Right atrium auricular region (tissue), 2 donors: ENCODE results near the gene CDADC1. TPM values are rescaled to one million over a fixed set of nuclear protein-coding genes. Genes with fewer than 3 reads are reported as not detected.

ENCODE experiments used
- DNase-seq: peaks from one replicate; pipeline ENCODE4 v3.0.0-alpha.2; 2019; ENCODE audit warnings: low spot score
- H3K27ac ChIP-seq, 2 donors: fragments of 200-600 bp; sonication (generic); 1 replicate in 1 of 2; 2 replicates in 1 of 2; pipeline ENCODE4 v1.5.1; 2016 to 2019
- H3K27me3 ChIP-seq, 2 donors: fragments of 200-600 bp; sonication (generic); one replicate each; pipeline versions ENCODE4 v1.5.1 to v1.6.0; 2017 to 2019
- H3K36me3 ChIP-seq: fragments of 200-600 bp; sonication (generic); one replicate; pipeline ENCODE4 v1.5.1; 2016
- H3K4me1 ChIP-seq, 2 donors: fragments of 200-600 bp; sonication (generic); one replicate each; pipeline versions ENCODE4 v1.5.1 to v1.6.0; 2017 to 2019
- H3K4me3 ChIP-seq, 2 donors: fragments of 200-600 bp; sonication (generic); 1 replicate in 1 of 2; 2 replicates in 1 of 2; pipeline ENCODE4 v1.5.1; 2017 to 2019; ENCODE audit warnings: mild to moderate bottlenecking in 1 of 2, moderate library complexity in 1 of 2
- H3K9me3 ChIP-seq, 2 donors: fragments of 200-600 bp; sonication (generic); one replicate each; pipeline ENCODE4 v1.5.1; 2019
- total RNA-seq, 2 donors: library from RNA; depleted of rRNA; stranded (reverse); fragments of >200 nt; gene quantifications; one replicate each; pipeline ENCODE4 v1.1.0, GENCODE V29; 2016
- TF ChIP-seq, protein P1 (sequence below), 2 donors: fragments of 200-600 bp; sonication (generic); IDR thresholded peaks; one replicate each; pipeline ENCODE4 v1.5.1; 2019; ENCODE audit warnings: antibody characterized with exemption in 2 of 2

Gene CDADC1
- total RNA-seq, 2 donors from 2014 or later: 3.5 to 4.6 TPM

DNA sequence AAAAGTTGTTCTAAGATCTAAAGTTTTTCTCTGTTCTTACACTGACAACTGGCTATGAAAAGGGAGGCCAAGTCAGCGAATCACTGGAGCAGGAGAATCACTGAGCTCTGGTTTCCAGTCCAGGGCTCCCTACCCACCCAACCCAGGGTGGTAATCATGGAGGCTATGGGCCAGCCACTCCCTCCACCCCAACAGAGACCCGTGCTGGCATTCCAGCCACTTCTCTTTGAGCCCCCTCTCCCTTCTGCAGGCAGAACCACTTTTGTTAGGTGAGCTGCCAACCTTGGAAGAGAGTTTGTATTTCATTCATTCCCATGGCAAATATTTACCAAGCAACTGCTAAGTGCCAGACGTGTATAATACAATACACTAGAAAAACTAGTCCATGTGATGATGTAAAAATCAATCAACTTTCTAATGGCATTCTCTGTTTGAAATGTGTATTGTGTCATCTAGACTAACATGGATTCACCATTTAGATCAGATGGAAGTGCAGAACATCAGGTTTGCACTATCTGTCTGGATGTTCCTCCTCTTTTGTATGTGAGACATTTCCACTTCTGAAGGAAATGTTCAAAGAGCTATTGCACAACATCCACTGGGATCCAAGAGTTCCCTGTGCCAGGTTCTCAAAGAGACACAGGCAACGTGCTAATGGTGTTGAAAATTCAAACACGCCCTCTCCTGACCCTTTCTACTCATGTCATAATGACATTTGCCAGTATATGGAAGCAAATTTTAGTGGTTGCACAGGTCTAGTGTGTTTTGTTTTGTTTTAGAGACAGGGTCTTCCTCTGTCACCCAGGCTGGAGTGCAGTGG, 22.3 kb upstream of the CDADC1 start:
- H3K27me3 ChIP-seq: peaks cover 8 to 10% of the 10 kb centered on the region in 2 donors
- no peaks in the 10 kb centered on the region for H3K36me3 ChIP-seq
- TF ChIP-seq, protein P1, sequence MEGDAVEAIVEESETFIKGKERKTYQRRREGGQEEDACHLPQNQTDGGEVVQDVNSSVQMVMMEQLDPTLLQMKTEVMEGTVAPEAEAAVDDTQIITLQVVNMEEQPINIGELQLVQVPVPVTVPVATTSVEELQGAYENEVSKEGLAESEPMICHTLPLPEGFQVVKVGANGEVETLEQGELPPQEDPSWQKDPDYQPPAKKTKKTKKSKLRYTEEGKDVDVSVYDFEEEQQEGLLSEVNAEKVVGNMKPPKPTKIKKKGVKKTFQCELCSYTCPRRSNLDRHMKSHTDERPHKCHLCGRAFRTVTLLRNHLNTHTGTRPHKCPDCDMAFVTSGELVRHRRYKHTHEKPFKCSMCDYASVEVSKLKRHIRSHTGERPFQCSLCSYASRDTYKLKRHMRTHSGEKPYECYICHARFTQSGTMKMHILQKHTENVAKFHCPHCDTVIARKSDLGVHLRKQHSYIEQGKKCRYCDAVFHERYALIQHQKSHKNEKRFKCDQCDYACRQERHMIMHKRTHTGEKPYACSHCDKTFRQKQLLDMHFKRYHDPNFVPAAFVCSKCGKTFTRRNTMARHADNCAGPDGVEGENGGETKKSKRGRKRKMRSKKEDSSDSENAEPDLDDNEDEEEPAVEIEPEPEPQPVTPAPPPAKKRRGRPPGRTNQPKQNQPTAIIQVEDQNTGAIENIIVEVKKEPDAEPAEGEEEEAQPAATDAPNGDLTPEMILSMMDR (IDR thresholded peaks at IDR 0.05): peak in 1 of 2 donors; percentile 10
- H3K4me1 ChIP-seq: peaks cover 0 to 8% of the 10 kb centered on the region in 2 donors
- no peak overlapping the region for H3K4me3 ChIP-seq
- no peak for DNase-seq
- H3K9me3 ChIP-seq: no peaks in the 10 kb centered on the region
- H3K27ac ChIP-seq: no peak overlapping the region

GRCh38 chr13:49226613-49227012, 21.1 kb upstream of the CDADC1 start:
- no peaks in the 10 kb centered on the region for H3K27me3 ChIP-seq
- no peaks in the 10 kb centered on the region for H3K36me3 ChIP-seq
- H3K27ac ChIP-seq: no peak overlapping the region
- TF ChIP-seq, protein P1 (IDR thresholded peaks at IDR 0.05): no peak
- no peaks in the 10 kb centered on the region for H3K4me1 ChIP-seq
- no peak overlapping the region for H3K4me3 ChIP-seq
- no peaks in the 10 kb centered on the region for H3K9me3 ChIP-seq
- no peak for DNase-seq

GRCh38 chr13:49234741-49235140, 13.0 kb upstream of the CDADC1 start:
- Histone ChIP-seq H3K27ac (no peak overlapping the region), H3K27me3 (no peaks in the 10 kb centered on the region), H3K36me3 (no peaks in the 10 kb centered on the region), H3K4me3 (no peak overlapping the region), H3K9me3 (no peaks in the 10 kb centered on the region), H3K4me1 (no peaks in the 10 kb centered on the region)
- TF ChIP-seq, protein P1 (IDR thresholded peaks at IDR 0.05): no peak
- DNase-seq: no peak

- Histone ChIP-seq H3K27ac (no peak overlapping the region), H3K4me3 (no peak overlapping the region), H3K27me3 (no peaks in the 10 kb centered on the region), H3K36me3 (no peaks in the 10 kb centered on the region), H3K9me3 (no peaks in the 10 kb centered on the region), H3K4me1 (no peaks in the 10 kb centered on the region)
- no peak for DNase-seq
- TF ChIP-seq, protein P1 (IDR thresholded peaks at IDR 0.05): no peak
Observed at GRCh38 chr13:49235856-49236431, 11.8 kb upstream of the CDADC1 start.

DNA sequence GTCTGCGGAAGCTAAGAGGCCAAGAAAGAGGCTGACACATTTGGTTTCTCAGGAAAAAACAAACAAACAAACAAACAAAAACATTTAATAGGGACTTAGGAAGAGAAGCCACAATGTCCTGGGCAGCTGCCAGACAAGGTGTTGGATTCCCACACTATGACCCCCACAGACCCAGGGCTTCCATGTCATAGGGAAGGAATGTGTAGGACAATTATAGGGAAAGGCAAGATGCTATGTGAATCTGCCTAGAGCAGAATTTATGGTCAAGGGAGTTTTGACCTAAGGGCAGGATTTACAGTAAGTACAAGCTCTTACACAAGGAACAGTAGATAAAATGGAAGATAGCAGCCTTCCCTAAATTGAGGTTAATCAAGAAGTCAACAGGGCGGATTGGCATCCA, 9.1 kb upstream of the CDADC1 start:
- no peaks in the 10 kb centered on the region for H3K27me3 ChIP-seq
- TF ChIP-seq, protein P1 (IDR thresholded peaks at IDR 0.05): no peak
- no peak for DNase-seq
- H3K9me3 ChIP-seq: no peaks in the 10 kb centered on the region
- H3K4me1 ChIP-seq: no peaks in the 10 kb centered on the region
- no peak overlapping the region for H3K27ac ChIP-seq
- H3K4me3 ChIP-seq: no peak overlapping the region
- no peaks in the 10 kb centered on the region for H3K36me3 ChIP-seq
